BLaER1 treated with 17β-estradiol and CSF1 and Interleukin-3, amounts not matched to agents 10 nM and 100 nM (cell line): Measurements from ENCODE around the gene WNT4.

ENCODE experiments used
- H3K27ac ChIP-seq, 11 experiments: shearing (Covaris generic); formaldehyde crosslinking; 2 replicates each; pipeline ENCODE4 v1.8.1; 2022
- H3K27me3 ChIP-seq, 11 experiments: shearing (Covaris generic); formaldehyde crosslinking; 2 replicates each; pipeline ENCODE4 v1.8.1; 2022
- H3K36me3 ChIP-seq, 11 experiments: shearing (Covaris generic); formaldehyde crosslinking; 2 replicates each; pipeline ENCODE4 v1.8.1; 2022
- H3K4me1 ChIP-seq, 10 experiments: shearing (Covaris generic); formaldehyde crosslinking; 2 replicates each; pipeline ENCODE4 v1.8.1; 2022
- H3K4me2 ChIP-seq, 11 experiments: shearing (Covaris generic); formaldehyde crosslinking; 2 replicates each; pipeline ENCODE4 v1.8.1; 2022
- H3K4me3 ChIP-seq, 10 experiments: shearing (Covaris generic); formaldehyde crosslinking; 2 replicates each; pipeline ENCODE4 v1.8.1; 2022
- H3K9ac ChIP-seq, 11 experiments: shearing (Covaris generic); formaldehyde crosslinking; 2 replicates each; pipeline ENCODE4 v1.8.1; 2022
- H3K9me3 ChIP-seq, 11 experiments: shearing (Covaris generic); formaldehyde crosslinking; replicated peaks in 1 of 11; 2 replicates each; pipeline ENCODE4 v1.8.1; 2022
- H4K20me1 ChIP-seq, 11 experiments: shearing (Covaris generic); formaldehyde crosslinking; 2 replicates each; pipeline ENCODE4 v1.8.1; 2022
- Cebpa-rat ChIP-seq, 11 experiments: shearing (Covaris generic); IDR thresholded peaks; 2 replicates each; pipeline ENCODE4 v1.8.1; 2022

The WNT4 gene

GRCh38 chr1:22111620-22112019 is 31.3 kb downstream of the WNT4 start:
- H3K4me1 ChIP-seq = peaks cover 0 to 17% (median 2%) of the 10 kb centered on the region in 10 experiments; a peak in 4 of 20 replicates
- H3K36me3 ChIP-seq = peaks cover 76 to 100% (median 90%) of the 10 kb centered on the region in 11 experiments
- no peak overlapping the region for H3K4me2 ChIP-seq
- no peak for TF ChIP-seq Cebpa-rat (IDR thresholded peaks at IDR 0.05)
- H3K4me3 ChIP-seq = no peak overlapping the region
- H3K9ac ChIP-seq = no peak overlapping the region
- H3K27me3 ChIP-seq = no peaks in the 10 kb centered on the region
- H4K20me1 ChIP-seq = peaks cover 56 to 100% (median 100%) of the 10 kb centered on the region in 11 experiments
- no peaks in the 10 kb centered on the region for H3K9me3 ChIP-seq
- no peak overlapping the region for H3K27ac ChIP-seq

GRCh38 chr1:22111115-22111514 is 31.8 kb downstream of the WNT4 start:
- Histone ChIP-seq H3K27me3 (no peaks in the 10 kb centered on the region), H3K27ac (no peak overlapping the region), H3K4me1 (peaks cover 0 to 17% (median 0%) of the 10 kb centered on the region in 10 experiments; a peak in 3 of 20 replicates), H3K36me3 (peaks cover 81 to 100% (median 92%) of the 10 kb centered on the region in 11 experiments), H3K4me3 (no peak overlapping the region), H3K9me3 (no peaks in the 10 kb centered on the region), H3K9ac (no peak overlapping the region), H3K4me2 (no peak overlapping the region), H4K20me1 (peaks cover 58 to 100% (median 100%) of the 10 kb centered on the region in 11 experiments)
- no peak for TF ChIP-seq Cebpa-rat (IDR thresholded peaks at IDR 0.05)

- no peak for TF ChIP-seq Cebpa-rat (IDR thresholded peaks at IDR 0.05)
- Histone ChIP-seq H3K9ac (no peak overlapping the region), H4K20me1 (peaks cover 59 to 100% (median 100%) of the 10 kb centered on the region in 11 experiments), H3K4me2 (no peak overlapping the region), H3K4me3 (no peak overlapping the region), H3K36me3 (peaks cover 81 to 100% (median 91%) of the 10 kb centered on the region in 11 experiments), H3K9me3 (no peaks in the 10 kb centered on the region), H3K4me1 (peaks cover 0 to 20% (median 0%) of the 10 kb centered on the region in 10 experiments; a peak in 3 of 20 replicates), H3K27ac (no peak overlapping the region), H3K27me3 (no peaks in the 10 kb centered on the region)
Observed at GRCh38 chr1:22110016-22110415, 32.9 kb downstream of the WNT4 start.

- Histone ChIP-seq H3K4me1 (peaks cover 0 to 23% (median 0%) of the 10 kb centered on the region in 10 experiments; a peak in 6 of 20 replicates), H3K9ac (no peak overlapping the region), H3K4me3 (no peak overlapping the region), H3K4me2 (no peak overlapping the region), H3K27ac (no peak overlapping the region), H4K20me1 (peaks cover 66 to 100% (median 100%) of the 10 kb centered on the region in 11 experiments), H3K36me3 (peaks cover 79 to 100% (median 87%) of the 10 kb centered on the region in 11 experiments), H3K9me3 (no peaks in the 10 kb centered on the region), H3K27me3 (no peaks in the 10 kb centered on the region)
- TF ChIP-seq Cebpa-rat (IDR thresholded peaks at IDR 0.05) = no peak
Observed at GRCh38 chr1:22108339-22109105, 34.4 kb downstream of the WNT4 start.

GRCh38 chr1:22107126-22107525 is 35.8 kb downstream of the WNT4 start:
- Histone ChIP-seq H3K9ac (no peak overlapping the region), H3K4me1 (peaks cover 0 to 30% (median 0%) of the 10 kb centered on the region in 10 experiments; a peak in 6 of 20 replicates), H3K4me3 (no peak overlapping the region), H3K36me3 (peaks cover 71 to 100% (median 85%) of the 10 kb centered on the region in 11 experiments), H3K4me2 (no peak overlapping the region), H3K9me3 (no peaks in the 10 kb centered on the region), H3K27ac (no peak overlapping the region), H4K20me1 (peaks cover 68 to 100% (median 100%) of the 10 kb centered on the region in 11 experiments), H3K27me3 (no peaks in the 10 kb centered on the region)
- TF ChIP-seq Cebpa-rat (IDR thresholded peaks at IDR 0.05) = no peak

GRCh38 chr1:22105611-22106207 is 37.2 kb downstream of the WNT4 start:
- Histone ChIP-seq H3K4me1 (peaks cover 0 to 38% (median 7%) of the 10 kb centered on the region in 10 experiments; a peak in 14 of 20 replicates), H3K36me3 (peaks cover 65 to 99% (median 82%) of the 10 kb centered on the region in 11 experiments), H4K20me1 (peaks cover 65 to 100% (median 100%) of the 10 kb centered on the region in 11 experiments), H3K9me3 (no peaks in the 10 kb centered on the region), H3K4me2 (no peak overlapping the region), H3K27me3 (no peaks in the 10 kb centered on the region), H3K9ac (no peak overlapping the region), H3K4me3 (no peak overlapping the region), H3K27ac (no peak overlapping the region)
- TF ChIP-seq Cebpa-rat (IDR thresholded peaks at IDR 0.05) = no peak

GRCh38 chr1:22104865-22105437 is 37.9 kb downstream of the WNT4 start:
- H3K4me2 ChIP-seq = no peak overlapping the region
- H3K27me3 ChIP-seq = no peaks in the 10 kb centered on the region
- peaks cover 72 to 99% (median 88%) of the 10 kb centered on the region in 11 experiments for H3K36me3 ChIP-seq
- H3K4me3 ChIP-seq = no peak overlapping the region
- TF ChIP-seq Cebpa-rat (IDR thresholded peaks at IDR 0.05) = no peak
- H3K27ac ChIP-seq = 0 out of 22 replicates have a peak overlapping the region, but pooled peaks of 1 of the 11 experiments have one; percentile 8
- H3K9me3 ChIP-seq = no peaks in the 10 kb centered on the region
- no peak overlapping the region for H3K9ac ChIP-seq
- H4K20me1 ChIP-seq = peaks cover 72 to 100% (median 100%) of the 10 kb centered on the region in 11 experiments
- H3K4me1 ChIP-seq = peaks cover 0 to 45% (median 12%) of the 10 kb centered on the region in 10 experiments; a peak in 15 of 20 replicates

GRCh38 chr1:22104094-22104493 is 38.8 kb downstream of the WNT4 start:
- no peak overlapping the region for H3K4me2 ChIP-seq

GRCh38 chr1:22102746-22103145 is 40.2 kb downstream of the WNT4 start:
- peaks cover 0 to 66% (median 14%) of the 10 kb centered on the region in 10 experiments; a peak in 15 of 20 replicates for H3K4me1 ChIP-seq
- H3K9ac ChIP-seq = no peak overlapping the region
- no peak overlapping the region for H3K4me3 ChIP-seq
- no peak overlapping the region for H3K4me2 ChIP-seq
- TF ChIP-seq Cebpa-rat (IDR thresholded peaks at IDR 0.05) = no peak
- no peaks in the 10 kb centered on the region for H3K9me3 ChIP-seq
- no peaks in the 10 kb centered on the region for H3K27me3 ChIP-seq
- no peak overlapping the region for H3K27ac ChIP-seq
- H4K20me1 ChIP-seq = peaks cover 69 to 100% (median 98%) of the 10 kb centered on the region in 11 experiments
- peaks cover 71 to 99% (median 89%) of the 10 kb centered on the region in 11 experiments for H3K36me3 ChIP-seq

More at GRCh38 chr1:22104094-22104493, 38.8 kb downstream of the WNT4 start:
- H3K9me3 ChIP-seq = no peaks in the 10 kb centered on the region
- no peaks in the 10 kb centered on the region for H3K27me3 ChIP-seq
- H3K4me3 ChIP-seq = no peak overlapping the region
- TF ChIP-seq Cebpa-rat (IDR thresholded peaks at IDR 0.05) = no peak
- peaks cover 0 to 54% (median 12%) of the 10 kb centered on the region in 10 experiments; a peak in 15 of 20 replicates for H3K4me1 ChIP-seq
- H4K20me1 ChIP-seq = peaks cover 79 to 100% (median 100%) of the 10 kb centered on the region in 11 experiments
- H3K27ac ChIP-seq = 0 out of 22 replicates have a peak overlapping the region, but pooled peaks of 1 of the 11 experiments have one; percentile 8
- H3K9ac ChIP-seq = no peak overlapping the region
- H3K36me3 ChIP-seq = peaks cover 71 to 99% (median 89%) of the 10 kb centered on the region in 11 experiments
